H1 (cell line): ENCODE results near the gene GMPR. TPM values are rescaled to one million over a fixed set of nuclear protein-coding genes. Genes with fewer than 3 reads are reported as not detected.

Source experiments
- CBX5 ChIP-seq: fragments of 300-800, 300-1000 bp; sonication (generic); IDR thresholded peaks from 2 replicates; pipeline ENCODE4 v1.7.1; 2016; ENCODE audit warnings: antibody characterized with exemption, low read length, low read depth
- EP300 ChIP-seq, 2 experiments: IDR thresholded peaks; 1 replicate in 1 of 2; 2 replicates in 1 of 2; pipeline ENCODE4 v1.6.1; 2011 to 2012; ENCODE audit warnings: low read depth in 2 of 2, low read length in 2 of 2, mild to moderate bottlenecking in 2 of 2, borderline replicate concordance in 1 of 2, inconsistent platforms in 1 of 2, moderate library complexity in 1 of 2
- SIN3A ChIP-seq, 2 experiments: IDR thresholded peaks in 1 of 2; conservative IDR thresholded peaks in 1 of 2; 2 replicates each; pipeline ENCODE4 v1.6.1; 2011 to 2012; ENCODE audit warnings: low read length in 2 of 2, improper control_type of control experiment in 1 of 2, low read depth in 1 of 2, mild to moderate bottlenecking in 1 of 2
- SP2 ChIP-seq: IDR thresholded peaks from 2 replicates; pipeline ENCODE4 v1.6.1; 2012; ENCODE audit warnings: mild to moderate bottlenecking, low read length, inconsistent platforms
- polyA plus RNA-seq, 7 experiments: library from polyadenylated mRNA; depleted of rRNA in 3 of 7; stranded (reverse) in 5 of 7; unstranded in 2 of 7; fragments of >200 nt in 5 of 7; fragments of 200-250 nt in 2 of 7; gene quantifications; 1 replicate in 5 of 7; 2 replicates in 1 of 7; 4 replicates in 1 of 7; pipeline versions ENCODE4 v1.2.1 to v1.2.3, GENCODE V29; 2011 to 2013; ENCODE audit warnings: missing spikeins in 2 of 7, mixed read lengths in 2 of 7
- total RNA-seq: library from RNA; stranded (reverse); fragmentation: NEBNext Ultra II Directional; extraction: Animal tissue kit (Norgen Biotek cat#: 25700); gene quantifications from 2 replicates; pipeline ENCODE4 v1.2.1, GENCODE V29; 2021
- TF ChIP-seq, protein P1 (sequence below): fragments of 300-600 bp; sonication (generic); IDR thresholded peaks from 2 replicates; pipeline ENCODE4 v1.7.1; 2012; ENCODE audit warnings: low read length, moderate library complexity, mild to moderate bottlenecking, inconsistent platforms; ENCODE audit not compliant: insufficient replicate concordance
- TF ChIP-seq, protein P2 (sequence below), 3 experiments: IDR thresholded peaks; 1 replicate in 2 of 3; 2 replicates in 1 of 3; pipeline versions ENCODE4 v1.5.1 to v1.6.1; 2011; ENCODE audit warnings: low read length in 3 of 3, mild to moderate bottlenecking in 3 of 3, inconsistent platforms in 2 of 3, low read depth in 1 of 3, moderate library complexity in 1 of 3; ENCODE audit not compliant: insufficient read depth in 1 of 3; ENCODE audit errors: control extremely low read depth in 1 of 3
- TF ChIP-seq, protein P3 (sequence below): IDR thresholded peaks from 2 replicates; pipeline ENCODE4 v1.6.1; 2011; ENCODE audit warnings: low read depth, mild to moderate bottlenecking, low read length; ENCODE audit not compliant: insufficient read depth

The GMPR gene
- total and polyA plus RNA-seq, 2 of the 8 experiments (the other 6 are each of a cell fraction or from before 2014, with no cell fraction given): 0.99 to 1.2 TPM

DNA sequence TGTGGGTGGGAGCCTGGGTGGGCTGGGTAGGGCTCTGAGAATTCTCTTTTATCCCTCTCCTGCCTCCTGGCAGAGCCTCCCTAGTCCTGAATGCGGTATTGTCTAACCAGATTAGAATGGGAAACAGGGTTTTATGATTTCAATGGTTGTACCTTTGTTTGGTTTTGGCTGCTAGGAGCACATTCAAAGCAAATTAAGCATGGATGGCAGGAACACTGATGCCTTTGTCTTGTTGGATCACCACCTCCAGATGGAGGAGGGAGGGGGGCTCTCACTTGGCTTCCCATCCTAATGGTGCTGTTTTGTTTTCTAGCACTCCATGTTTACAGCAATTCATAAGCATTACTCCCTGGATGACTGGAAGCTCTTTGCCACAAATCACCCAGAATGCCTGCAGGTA, 11.6 kb downstream of the GMPR start (continued):
- TF ChIP-seq, protein P1, sequence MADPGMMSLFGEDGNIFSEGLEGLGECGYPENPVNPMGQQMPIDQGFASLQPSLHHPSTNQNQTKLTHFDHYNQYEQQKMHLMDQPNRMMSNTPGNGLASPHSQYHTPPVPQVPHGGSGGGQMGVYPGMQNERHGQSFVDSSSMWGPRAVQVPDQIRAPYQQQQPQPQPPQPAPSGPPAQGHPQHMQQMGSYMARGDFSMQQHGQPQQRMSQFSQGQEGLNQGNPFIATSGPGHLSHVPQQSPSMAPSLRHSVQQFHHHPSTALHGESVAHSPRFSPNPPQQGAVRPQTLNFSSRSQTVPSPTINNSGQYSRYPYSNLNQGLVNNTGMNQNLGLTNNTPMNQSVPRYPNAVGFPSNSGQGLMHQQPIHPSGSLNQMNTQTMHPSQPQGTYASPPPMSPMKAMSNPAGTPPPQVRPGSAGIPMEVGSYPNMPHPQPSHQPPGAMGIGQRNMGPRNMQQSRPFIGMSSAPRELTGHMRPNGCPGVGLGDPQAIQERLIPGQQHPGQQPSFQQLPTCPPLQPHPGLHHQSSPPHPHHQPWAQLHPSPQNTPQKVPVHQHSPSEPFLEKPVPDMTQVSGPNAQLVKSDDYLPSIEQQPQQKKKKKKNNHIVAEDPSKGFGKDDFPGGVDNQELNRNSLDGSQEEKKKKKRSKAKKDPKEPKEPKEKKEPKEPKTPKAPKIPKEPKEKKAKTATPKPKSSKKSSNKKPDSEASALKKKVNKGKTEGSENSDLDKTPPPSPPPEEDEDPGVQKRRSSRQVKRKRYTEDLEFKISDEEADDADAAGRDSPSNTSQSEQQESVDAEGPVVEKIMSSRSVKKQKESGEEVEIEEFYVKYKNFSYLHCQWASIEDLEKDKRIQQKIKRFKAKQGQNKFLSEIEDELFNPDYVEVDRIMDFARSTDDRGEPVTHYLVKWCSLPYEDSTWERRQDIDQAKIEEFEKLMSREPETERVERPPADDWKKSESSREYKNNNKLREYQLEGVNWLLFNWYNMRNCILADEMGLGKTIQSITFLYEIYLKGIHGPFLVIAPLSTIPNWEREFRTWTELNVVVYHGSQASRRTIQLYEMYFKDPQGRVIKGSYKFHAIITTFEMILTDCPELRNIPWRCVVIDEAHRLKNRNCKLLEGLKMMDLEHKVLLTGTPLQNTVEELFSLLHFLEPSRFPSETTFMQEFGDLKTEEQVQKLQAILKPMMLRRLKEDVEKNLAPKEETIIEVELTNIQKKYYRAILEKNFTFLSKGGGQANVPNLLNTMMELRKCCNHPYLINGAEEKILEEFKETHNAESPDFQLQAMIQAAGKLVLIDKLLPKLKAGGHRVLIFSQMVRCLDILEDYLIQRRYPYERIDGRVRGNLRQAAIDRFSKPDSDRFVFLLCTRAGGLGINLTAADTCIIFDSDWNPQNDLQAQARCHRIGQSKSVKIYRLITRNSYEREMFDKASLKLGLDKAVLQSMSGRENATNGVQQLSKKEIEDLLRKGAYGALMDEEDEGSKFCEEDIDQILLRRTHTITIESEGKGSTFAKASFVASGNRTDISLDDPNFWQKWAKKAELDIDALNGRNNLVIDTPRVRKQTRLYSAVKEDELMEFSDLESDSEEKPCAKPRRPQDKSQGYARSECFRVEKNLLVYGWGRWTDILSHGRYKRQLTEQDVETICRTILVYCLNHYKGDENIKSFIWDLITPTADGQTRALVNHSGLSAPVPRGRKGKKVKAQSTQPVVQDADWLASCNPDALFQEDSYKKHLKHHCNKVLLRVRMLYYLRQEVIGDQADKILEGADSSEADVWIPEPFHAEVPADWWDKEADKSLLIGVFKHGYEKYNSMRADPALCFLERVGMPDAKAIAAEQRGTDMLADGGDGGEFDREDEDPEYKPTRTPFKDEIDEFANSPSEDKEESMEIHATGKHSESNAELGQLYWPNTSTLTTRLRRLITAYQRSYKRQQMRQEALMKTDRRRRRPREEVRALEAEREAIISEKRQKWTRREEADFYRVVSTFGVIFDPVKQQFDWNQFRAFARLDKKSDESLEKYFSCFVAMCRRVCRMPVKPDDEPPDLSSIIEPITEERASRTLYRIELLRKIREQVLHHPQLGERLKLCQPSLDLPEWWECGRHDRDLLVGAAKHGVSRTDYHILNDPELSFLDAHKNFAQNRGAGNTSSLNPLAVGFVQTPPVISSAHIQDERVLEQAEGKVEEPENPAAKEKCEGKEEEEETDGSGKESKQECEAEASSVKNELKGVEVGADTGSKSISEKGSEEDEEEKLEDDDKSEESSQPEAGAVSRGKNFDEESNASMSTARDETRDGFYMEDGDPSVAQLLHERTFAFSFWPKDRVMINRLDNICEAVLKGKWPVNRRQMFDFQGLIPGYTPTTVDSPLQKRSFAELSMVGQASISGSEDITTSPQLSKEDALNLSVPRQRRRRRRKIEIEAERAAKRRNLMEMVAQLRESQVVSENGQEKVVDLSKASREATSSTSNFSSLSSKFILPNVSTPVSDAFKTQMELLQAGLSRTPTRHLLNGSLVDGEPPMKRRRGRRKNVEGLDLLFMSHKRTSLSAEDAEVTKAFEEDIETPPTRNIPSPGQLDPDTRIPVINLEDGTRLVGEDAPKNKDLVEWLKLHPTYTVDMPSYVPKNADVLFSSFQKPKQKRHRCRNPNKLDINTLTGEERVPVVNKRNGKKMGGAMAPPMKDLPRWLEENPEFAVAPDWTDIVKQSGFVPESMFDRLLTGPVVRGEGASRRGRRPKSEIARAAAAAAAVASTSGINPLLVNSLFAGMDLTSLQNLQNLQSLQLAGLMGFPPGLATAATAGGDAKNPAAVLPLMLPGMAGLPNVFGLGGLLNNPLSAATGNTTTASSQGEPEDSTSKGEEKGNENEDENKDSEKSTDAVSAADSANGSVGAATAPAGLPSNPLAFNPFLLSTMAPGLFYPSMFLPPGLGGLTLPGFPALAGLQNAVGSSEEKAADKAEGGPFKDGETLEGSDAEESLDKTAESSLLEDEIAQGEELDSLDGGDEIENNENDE: no peak
- TF ChIP-seq SP2 (no peak), EP300 (IDR thresholded peaks at IDR 0.05; ENCODE audit: borderline replicate concordance in 1 of 2, low read depth in 2 of 2, low read length in 2 of 2) (no peak), SIN3A (conservative IDR thresholded peaks at IDR 0.05 in 1 of 2, IDR thresholded peaks at IDR 0.05 in 1 of 2; ENCODE audit: low read depth in 1 of 2, low read length in 2 of 2) (no peak), CBX5 (no peak)
- TF ChIP-seq, protein P2, sequence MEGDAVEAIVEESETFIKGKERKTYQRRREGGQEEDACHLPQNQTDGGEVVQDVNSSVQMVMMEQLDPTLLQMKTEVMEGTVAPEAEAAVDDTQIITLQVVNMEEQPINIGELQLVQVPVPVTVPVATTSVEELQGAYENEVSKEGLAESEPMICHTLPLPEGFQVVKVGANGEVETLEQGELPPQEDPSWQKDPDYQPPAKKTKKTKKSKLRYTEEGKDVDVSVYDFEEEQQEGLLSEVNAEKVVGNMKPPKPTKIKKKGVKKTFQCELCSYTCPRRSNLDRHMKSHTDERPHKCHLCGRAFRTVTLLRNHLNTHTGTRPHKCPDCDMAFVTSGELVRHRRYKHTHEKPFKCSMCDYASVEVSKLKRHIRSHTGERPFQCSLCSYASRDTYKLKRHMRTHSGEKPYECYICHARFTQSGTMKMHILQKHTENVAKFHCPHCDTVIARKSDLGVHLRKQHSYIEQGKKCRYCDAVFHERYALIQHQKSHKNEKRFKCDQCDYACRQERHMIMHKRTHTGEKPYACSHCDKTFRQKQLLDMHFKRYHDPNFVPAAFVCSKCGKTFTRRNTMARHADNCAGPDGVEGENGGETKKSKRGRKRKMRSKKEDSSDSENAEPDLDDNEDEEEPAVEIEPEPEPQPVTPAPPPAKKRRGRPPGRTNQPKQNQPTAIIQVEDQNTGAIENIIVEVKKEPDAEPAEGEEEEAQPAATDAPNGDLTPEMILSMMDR (IDR thresholded peaks at IDR 0.05; ENCODE audit: control extremely low read depth in 1 of 3, insufficient read depth in 1 of 3, low read depth in 1 of 3, low read length in 3 of 3): no peak
- TF ChIP-seq, protein P3, sequence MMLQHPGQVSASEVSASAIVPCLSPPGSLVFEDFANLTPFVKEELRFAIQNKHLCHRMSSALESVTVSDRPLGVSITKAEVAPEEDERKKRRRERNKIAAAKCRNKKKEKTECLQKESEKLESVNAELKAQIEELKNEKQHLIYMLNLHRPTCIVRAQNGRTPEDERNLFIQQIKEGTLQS: no peak
